B cell (primary cell): Measurements from ENCODE around the gene L3MBTL3. TPM values are rescaled to one million over a fixed set of nuclear protein-coding genes. Genes with fewer than 3 reads are reported as not detected.

Experiments
- ATAC-seq: fragments of 200-7000 bp; cut with Tn5 transposase; one replicate; pipeline ENCODE4 v1.10.0; 2021; ENCODE audit warnings: low read depth, mild to moderate bottlenecking, moderate number of reproducible peaks, moderate library complexity
- CTCF ChIA-PET: fragments of 350-600 bp; sonication (Branson Sonifier 250); formaldehyde crosslinking; loops from one replicate; lab custom pipeline; 2021; ENCODE audit warnings: antibody characterized with exemption, inconsistent platforms; lab: Charles Lee
- POLR2A ChIA-PET: fragments of 350-600 bp; sonication (Branson Sonifier 250); formaldehyde crosslinking; loops from one replicate; lab custom pipeline; 2021; ENCODE audit warnings: antibody characterized with exemption; lab: Charles Lee
- DNase-seq: peaks from one replicate; pipeline ENCODE4 v3.0.0; 2013
- H2AFZ ChIP-seq: 2 replicates; pipeline ENCODE4 v1.6.1; 2012; ENCODE audit warnings: mild to moderate bottlenecking, low read depth, low read length; ENCODE audit not compliant: insufficient read depth, poor library complexity, severe bottlenecking
- H3K27ac ChIP-seq, 2 donors: 1 replicate in 1 of 2; 2 replicates in 1 of 2; pipeline ENCODE4 v1.5.1; 2012 to 2013; ENCODE audit warnings: low read length in 2 of 2, mild to moderate bottlenecking in 2 of 2, moderate library complexity in 1 of 2
- H3K27me3 ChIP-seq, 4 experiments: fragments of 200-600 bp in 1 of 4; sonication (generic) in 1 of 4; replicated peaks in 1 of 4; 1 replicate in 2 of 4; 2 replicates in 2 of 4; pipeline versions ENCODE4 v1.6.1 to v1.7.0; 2013 to 2016; ENCODE audit warnings: low read length in 3 of 4, mild to moderate bottlenecking in 2 of 4, mixed read lengths in 1 of 4, moderate library complexity in 1 of 4; ENCODE audit not compliant: insufficient read depth in 4 of 4, control insufficient read depth in 3 of 4; ENCODE audit errors: control extremely low read depth in 1 of 4
- H3K36me3 ChIP-seq, 2 experiments: replicated peaks in 1 of 2; 1 replicate in 1 of 2; 2 replicates in 1 of 2; pipeline versions ENCODE4 v1.6.1 to v1.7.1; 2013; ENCODE audit warnings: low read length in 1 of 2; ENCODE audit not compliant: insufficient read depth in 2 of 2, control insufficient read depth in 1 of 2; ENCODE audit errors: control extremely low read depth in 1 of 2, extremely low read depth in 1 of 2
- H3K4me1 ChIP-seq, 2 donors: fragments of 200-600 bp in 1 of 2; sonication (generic) in 1 of 2; 1 replicate in 1 of 2; 2 replicates in 1 of 2; pipeline versions ENCODE4 v1.5.1 to v1.6.1; 2013 to 2017; ENCODE audit warnings: low read length in 2 of 2; ENCODE audit not compliant: control insufficient read depth in 2 of 2, insufficient read depth in 2 of 2
- H3K4me2 ChIP-seq: replicated peaks from 2 replicates; pipeline ENCODE3; 2012; ENCODE audit warnings: mild to moderate bottlenecking, low read depth, low read length; ENCODE audit not compliant: poor library complexity, severe bottlenecking
- H3K4me3 ChIP-seq, 5 experiments: fragments of 200-600 bp in 1 of 5; sonication (generic) in 1 of 5; 1 replicate in 3 of 5; 2 replicates in 2 of 5; pipeline versions ENCODE4 v1.5.1 to v1.7.0; 2011 to 2016; ENCODE audit warnings: low read length in 4 of 5, mild to moderate bottlenecking in 4 of 5, low read depth in 2 of 5, control low read depth in 1 of 5, moderate library complexity in 1 of 5; ENCODE audit not compliant: insufficient read depth in 1 of 5; ENCODE audit errors: control extremely low read depth in 1 of 5, extremely low read depth in 1 of 5
- H3K79me2 ChIP-seq: fragments of 200-600 bp; sonication (generic); one replicate; pipeline ENCODE4 v1.6.0; 2016; ENCODE audit warnings: low read length; ENCODE audit not compliant: control insufficient read depth, insufficient read depth
- H3K9ac ChIP-seq: fragments of 200-600 bp; sonication (generic); 2 replicates; pipeline ENCODE4 v1.6.1; 2017; ENCODE audit warnings: mild to moderate bottlenecking, low read length, moderate library complexity
- H3K9me3 ChIP-seq, 3 donors: one replicate each; pipeline versions ENCODE4 v1.6.1 to v1.7.1; 2013; ENCODE audit warnings: low read length in 2 of 3; ENCODE audit not compliant: control insufficient read depth in 2 of 3, insufficient read depth in 1 of 3; ENCODE audit errors: control extremely low read depth in 1 of 3
- H4K20me1 ChIP-seq: 2 replicates; pipeline ENCODE4 v1.6.0; 2012; ENCODE audit warnings: mild to moderate bottlenecking, low read length; ENCODE audit not compliant: insufficient read depth, control insufficient read depth, poor library complexity, severe bottlenecking
- H3K27ac Mint-ChIP-seq: one replicate; pipeline ENCODE4 v1.8.0; 2021; ENCODE audit warnings: mixed read lengths
- H3K27me3 Mint-ChIP-seq: one replicate; pipeline ENCODE4 v1.8.0; 2021; ENCODE audit warnings: mixed read lengths
- H3K4me1 Mint-ChIP-seq: one replicate; pipeline ENCODE4 v1.8.0; 2021; ENCODE audit warnings: mixed read lengths
- H3K4me3 Mint-ChIP-seq: one replicate; pipeline ENCODE4 v1.8.0; 2021; ENCODE audit warnings: mixed read lengths
- H3K9me3 Mint-ChIP-seq: one replicate; pipeline ENCODE4 v1.8.0; 2022; ENCODE audit warnings: mixed read lengths; ENCODE audit not compliant: insufficient read depth
- EZH2 ChIP-seq: IDR thresholded peaks from 2 replicates; pipeline ENCODE4 v1.6.1; 2012; ENCODE audit warnings: borderline replicate concordance, low read depth, mild to moderate bottlenecking, moderate library complexity, low read length; ENCODE audit not compliant: insufficient read depth, poor library complexity, severe bottlenecking
- WGBS: methylation state at CpG from one replicate; pipeline ENCODE4 v1.1.5; 2013; ENCODE audit warnings: missing lambda C conversion rate; ENCODE audit not compliant: insufficient coverage; 5-methylcytosine and 5-hydroxymethylcytosine counted together
- intact Hi-C: fragments of 100-400 bp; cut with micrococcal nuclease; formaldehyde crosslinking; loops from one replicate; pipeline ENCODE4 v1.10.0; 2022
- polyA plus RNA-seq: library from polyadenylated mRNA; depleted of rRNA; stranded (reverse); fragments of >200 nt; gene quantifications from 2 replicates; pipeline ENCODE4 v1.2.3, GENCODE V29; 2012
- total RNA-seq, 2 donors: library from RNA; stranded (reverse); fragments of 120-200 nt in 1 of 2; gene quantifications; 1 replicate in 1 of 2; 2 replicates in 1 of 2; pipeline versions ENCODE4 v1.2.3 to v1.2.4, GENCODE V29; 2013 to 2022
- TF ChIP-seq, protein P1 (sequence below): fragments of 200-600 bp; IDR thresholded peaks from one replicate; pipeline ENCODE4 v1.8.0; 2022; ENCODE audit warnings: antibody characterized with exemption, mild to moderate bottlenecking

The L3MBTL3 gene
- total and polyA plus RNA-seq, 2 donors (not counting 1 experiment from before 2014, with no cell fraction given): 28.0 to 46.4 TPM

DNA sequence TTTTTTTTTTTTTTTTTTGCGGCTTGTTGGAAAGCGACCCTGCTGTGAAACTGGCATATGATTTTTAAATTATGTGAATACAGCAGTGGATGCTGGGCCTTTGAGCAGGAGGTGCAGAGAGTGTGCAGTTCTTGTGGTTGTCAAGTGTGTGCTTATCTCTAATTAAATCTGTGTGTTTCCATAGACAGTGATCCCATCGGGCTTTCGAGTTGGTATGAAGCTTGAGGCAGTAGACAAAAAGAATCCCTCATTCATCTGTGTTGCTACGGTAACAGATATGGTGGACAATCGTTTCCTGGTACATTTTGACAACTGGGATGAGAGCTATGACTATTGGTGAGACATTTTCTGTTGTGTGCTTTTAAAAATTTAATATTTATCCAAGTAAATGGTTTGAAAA lies 52.4 kb downstream of the L3MBTL3 start:
- no peaks in the 10 kb centered on the region for H3K9me3 Mint-ChIP-seq
- H3K79me2 ChIP-seq: peaks cover under 1% of the 10 kb centered on the region
- no peak overlapping the region for H2AFZ ChIP-seq
- no peak overlapping the region for H3K4me3 Mint-ChIP-seq
- ChIA-PET CTCF (no interaction called here), POLR2A (no interaction called here)
- 100% methylated on average over 2 of the region's 6 CpGs for WGBS
- H4K20me1 ChIP-seq: no peaks in the 10 kb centered on the region
- intact Hi-C loops: no loop called here
- H3K27me3 ChIP-seq: no peaks in the 10 kb centered on the region
- no peak overlapping the region for H3K4me3 ChIP-seq
- H3K27ac Mint-ChIP-seq: no peak overlapping the region
- peaks cover 13 to 56% of the 10 kb centered on the region in 2 experiments for H3K36me3 ChIP-seq
- DNase-seq: no peak
- no peaks in the 10 kb centered on the region for H3K27me3 Mint-ChIP-seq
- H3K9me3 ChIP-seq: no peaks in the 10 kb centered on the region
- ATAC-seq: no peak
- TF ChIP-seq, protein P1, sequence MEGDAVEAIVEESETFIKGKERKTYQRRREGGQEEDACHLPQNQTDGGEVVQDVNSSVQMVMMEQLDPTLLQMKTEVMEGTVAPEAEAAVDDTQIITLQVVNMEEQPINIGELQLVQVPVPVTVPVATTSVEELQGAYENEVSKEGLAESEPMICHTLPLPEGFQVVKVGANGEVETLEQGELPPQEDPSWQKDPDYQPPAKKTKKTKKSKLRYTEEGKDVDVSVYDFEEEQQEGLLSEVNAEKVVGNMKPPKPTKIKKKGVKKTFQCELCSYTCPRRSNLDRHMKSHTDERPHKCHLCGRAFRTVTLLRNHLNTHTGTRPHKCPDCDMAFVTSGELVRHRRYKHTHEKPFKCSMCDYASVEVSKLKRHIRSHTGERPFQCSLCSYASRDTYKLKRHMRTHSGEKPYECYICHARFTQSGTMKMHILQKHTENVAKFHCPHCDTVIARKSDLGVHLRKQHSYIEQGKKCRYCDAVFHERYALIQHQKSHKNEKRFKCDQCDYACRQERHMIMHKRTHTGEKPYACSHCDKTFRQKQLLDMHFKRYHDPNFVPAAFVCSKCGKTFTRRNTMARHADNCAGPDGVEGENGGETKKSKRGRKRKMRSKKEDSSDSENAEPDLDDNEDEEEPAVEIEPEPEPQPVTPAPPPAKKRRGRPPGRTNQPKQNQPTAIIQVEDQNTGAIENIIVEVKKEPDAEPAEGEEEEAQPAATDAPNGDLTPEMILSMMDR: no peak
- no peak for TF ChIP-seq EZH2
- H3K9ac ChIP-seq: no peak overlapping the region
- H3K27ac ChIP-seq: no peak overlapping the region
- peaks cover 0 to 7% of the 10 kb centered on the region in 2 donors for H3K4me1 ChIP-seq
- peaks cover 16% of the 10 kb centered on the region for H3K4me1 Mint-ChIP-seq
- H3K4me2 ChIP-seq: no peak overlapping the region

GRCh38 chr6:130075879-130076460 lies 57.6 kb downstream of the L3MBTL3 start:
- Mint-ChIP-seq H3K27ac (no peak overlapping the region), H3K4me1 (peaks cover 22% of the 10 kb centered on the region), H3K27me3 (no peaks in the 10 kb centered on the region), H3K4me3 (no peak overlapping the region), H3K9me3 (no peaks in the 10 kb centered on the region)
- Histone ChIP-seq H3K9ac (no peak overlapping the region), H3K9me3 (no peaks in the 10 kb centered on the region), H3K27ac (peak overlapping the region in 1 of 2 donors; percentile 45), H4K20me1 (no peaks in the 10 kb centered on the region), H2AFZ (no peak overlapping the region), H3K4me3 (no peak overlapping the region), H3K27me3 (no peaks in the 10 kb centered on the region), H3K79me2 (peaks cover 4% of the 10 kb centered on the region), H3K36me3 (peaks cover 10 to 34% of the 10 kb centered on the region in 2 experiments), H3K4me2 (no peak overlapping the region), H3K4me1 (peaks cover 0 to 10% of the 10 kb centered on the region in 2 donors)
- ChIA-PET POLR2A (no interaction called here), CTCF (interaction anchor here (1.0 to 1.8 kb wide), 3 partner anchors 11 to 206 kb away, joined by 3 to 16 read pairs (median 4); partner anchors contain the start of gene SAMD3)
- DNase-seq: no peak
- intact Hi-C loops: loop anchor here (5.0 kb wide), 3 partner anchors 39 to 206 kb away; no protein-coding TSS in a partner anchor
- TF ChIP-seq EZH2: no peak
- TF ChIP-seq, protein P1: no peak
- 100% methylated on average over 2 of the region's 3 CpGs for WGBS
- no peak for ATAC-seq
